Neural progenitor cell (in vitro differentiated cells): ENCODE results near the gene SLC2A4.

ENCODE experiments used
- CTCF ChIP-seq: fragments of 200-600 bp; sonication (generic); IDR thresholded peaks from 2 replicates; pipeline ENCODE4 v1.5.1; 2017; ENCODE audit warnings: antibody characterized with exemption, mild to moderate bottlenecking
- EZH2 ChIP-seq: fragments of 200-600 bp; sonication (generic); IDR thresholded peaks from 2 replicates; pipeline ENCODE4 v1.6.1; 2017; ENCODE audit warnings: antibody characterized with exemption, mild to moderate bottlenecking, moderate library complexity
- EZH2phosphoT487 ChIP-seq: fragments of 200-600 bp; sonication (generic); IDR thresholded peaks from 2 replicates; pipeline ENCODE4 v1.6.1; 2017; ENCODE audit warnings: antibody characterized with exemption

- TF ChIP-seq CTCF (no peak), EZH2 (no peak), EZH2phosphoT487 (no peak)
Observed at GRCh38 chr17:7326186-7326585, 44.7 kb downstream of the SLC2A4 start.
